GM18858 (cell line): ENCODE results near the gene PTGES3.
"Not testable (repeated sequence)": the region's sequence is repeated elsewhere in the genome, so short reads cannot be mapped to it uniquely, and the experiment has no call there.

ENCODE experiments used
- ATAC-seq: cut with Tn5 transposase; IDR thresholded peaks from one replicate; pipeline ENCODE4 v1.9.1; 2021; ENCODE audit not compliant: unreplicated experiment

Gene PTGES3

GRCh38 chr12:56709759-56710376 lies 21.8 kb upstream of the PTGES3 start:
- no peak for ATAC-seq

GRCh38 chr12:56704522-56704921 lies 16.4 kb upstream of the PTGES3 start:
- ATAC-seq, result not testable (repeated sequence)

- ATAC-seq, result no peak
Measured at GRCh38 chr12:56699020-56699661, 11.1 kb upstream of the PTGES3 start.

- no peak for ATAC-seq
Measured at GRCh38 chr12:56695327-56696101, 7.4 kb upstream of the PTGES3 start.

GRCh38 chr12:56694161-56694560 lies 6.1 kb upstream of the PTGES3 start:
- no peak for ATAC-seq

- peak; percentile 3 for ATAC-seq
Measured at GRCh38 chr12:56688846-56689109, 694 bp upstream of the PTGES3 start.

- no peak for ATAC-seq
Measured at GRCh38 chr12:56687223-56688128, 608 bp downstream of the PTGES3 start.

- ATAC-seq, result no peak
Measured at GRCh38 chr12:56684745-56685359, 3.2 kb downstream of the PTGES3 start.

- ATAC-seq, result no peak
Measured at GRCh38 chr12:56682323-56682722, 5.8 kb downstream of the PTGES3 start.

- no peak for ATAC-seq
Measured at GRCh38 chr12:56679883-56680575, 8.1 kb downstream of the PTGES3 start.

GRCh38 chr12:56678852-56679251 lies 9.2 kb downstream of the PTGES3 start:
- ATAC-seq, result no peak

GRCh38 chr12:56677680-56678079 lies 10.4 kb downstream of the PTGES3 start:
- ATAC-seq, result peak; percentile 49

GRCh38 chr12:56676851-56677580 lies 11.1 kb downstream of the PTGES3 start:
- ATAC-seq, result no peak

- ATAC-seq, result no peak
Measured at GRCh38 chr12:56671608-56672007, 16.5 kb downstream of the PTGES3 start.

GRCh38 chr12:56670836-56671235 lies 17.2 kb downstream of the PTGES3 start:
- ATAC-seq, result no peak

- ATAC-seq, result no peak
Measured at GRCh38 chr12:56668197-56668457, 20.0 kb downstream of the PTGES3 start.

GRCh38 chr12:56661979-56662638 lies 26.0 kb downstream of the PTGES3 start:
- no peak for ATAC-seq

GRCh38 chr12:56661560-56661959 lies 26.5 kb downstream of the PTGES3 start:
- ATAC-seq, result no peak

GRCh38 chr12:56658921-56659320 lies 29.2 kb downstream of the PTGES3 start:
- ATAC-seq, result no peak
